Raji (cell line): ENCODE measurements around the gene EEF2K.

Source experiments
- POLR2A ChIP-seq: IDR thresholded peaks from 2 replicates; pipeline ENCODE4 v1.6.1; 2011; ENCODE audit warnings: low read depth, low read length, control low read depth; ENCODE audit not compliant: insufficient read depth

EEF2K gene

DNA sequence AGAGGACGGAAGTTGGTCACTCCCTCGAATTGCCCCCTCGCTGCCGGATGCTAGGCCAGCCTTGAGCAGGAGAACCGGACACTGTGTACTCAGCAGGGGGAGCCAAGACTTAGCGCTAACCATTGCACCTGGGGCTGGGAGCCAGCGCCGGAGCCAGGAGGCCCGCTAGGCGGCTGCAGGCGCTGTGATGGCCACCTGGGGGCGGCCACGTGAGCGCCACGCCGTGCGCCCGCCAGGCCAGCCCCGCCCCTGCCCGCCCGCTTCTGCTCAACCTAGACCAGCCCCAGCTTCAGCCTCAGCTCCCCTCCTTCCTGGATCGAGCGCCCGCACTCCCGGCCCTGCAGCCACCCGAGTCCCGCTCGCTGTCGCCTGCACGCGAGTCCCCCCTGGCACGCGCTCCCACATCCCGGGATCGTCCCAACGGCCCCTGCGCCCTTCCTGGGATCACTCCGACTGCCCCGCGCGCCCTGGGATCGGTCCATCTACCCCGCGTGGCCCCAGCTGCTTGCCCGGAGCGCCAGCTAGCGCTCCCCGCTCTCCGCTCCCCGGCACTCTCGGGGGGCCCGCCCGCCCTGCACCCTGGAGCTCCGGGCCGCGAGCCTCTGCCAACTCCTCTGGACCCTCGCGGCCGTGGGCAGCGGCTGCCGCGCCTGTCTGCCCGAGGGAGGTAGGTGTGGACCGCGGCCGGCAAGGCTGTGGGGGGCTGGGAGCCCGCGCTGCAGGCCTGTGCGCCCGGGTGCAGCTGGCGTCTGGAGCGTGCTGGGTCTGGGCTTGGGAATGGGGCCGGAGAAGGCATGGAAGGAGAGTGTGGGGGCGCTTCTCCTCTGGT, at the start of gene EEF2K:
TSS of gene EEF2K (plus strand) at position 266 of the 829 bp plus-strand sequence. CDS start 19,452 bp downstream, outside the sequence.
- TF ChIP-seq POLR2A, result peak; percentile 84

GRCh38 chr16:22161401-22161800, 44.7 kb upstream of the EEF2K start:
- no peak for TF ChIP-seq POLR2A

DNA sequence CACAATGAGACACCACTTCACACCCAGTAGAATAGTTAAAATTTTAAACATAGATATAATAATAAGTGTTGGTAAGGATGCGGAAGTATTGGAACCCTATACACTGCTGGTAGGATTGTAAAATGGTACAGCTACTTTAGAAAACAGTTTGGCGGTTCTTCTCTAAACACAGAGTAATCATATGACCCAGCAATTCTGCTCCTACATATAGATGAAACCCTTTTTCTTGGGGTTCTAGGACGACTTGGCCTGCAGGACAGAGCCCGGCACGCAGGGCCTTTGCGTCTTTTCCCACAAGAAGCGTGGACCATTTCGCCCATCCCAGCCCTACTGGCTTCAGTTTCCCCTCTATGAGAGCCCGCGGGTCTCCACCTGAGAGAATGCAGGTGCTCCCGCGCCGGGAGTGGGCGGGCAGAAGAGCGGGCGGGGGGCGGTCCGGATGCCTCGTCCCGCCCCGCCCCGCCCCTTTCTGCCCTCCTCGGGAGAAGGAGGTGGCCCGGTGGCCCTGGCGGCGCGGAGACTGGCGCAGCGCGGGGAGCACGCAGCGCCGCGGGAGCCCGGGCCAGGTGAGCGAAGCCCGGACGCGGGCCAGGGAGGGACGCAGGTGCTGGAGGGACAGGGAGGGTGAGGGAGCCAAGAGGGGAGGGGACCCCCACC, 44.0 kb upstream of the EEF2K start, which contains the start of gene SDR42E2:
TSS of gene SDR42E2 (plus strand) at position 508 of the 657 bp plus-strand sequence. CDS start 3,077 bp downstream, outside the sequence.
- no peak for TF ChIP-seq POLR2A

DNA sequence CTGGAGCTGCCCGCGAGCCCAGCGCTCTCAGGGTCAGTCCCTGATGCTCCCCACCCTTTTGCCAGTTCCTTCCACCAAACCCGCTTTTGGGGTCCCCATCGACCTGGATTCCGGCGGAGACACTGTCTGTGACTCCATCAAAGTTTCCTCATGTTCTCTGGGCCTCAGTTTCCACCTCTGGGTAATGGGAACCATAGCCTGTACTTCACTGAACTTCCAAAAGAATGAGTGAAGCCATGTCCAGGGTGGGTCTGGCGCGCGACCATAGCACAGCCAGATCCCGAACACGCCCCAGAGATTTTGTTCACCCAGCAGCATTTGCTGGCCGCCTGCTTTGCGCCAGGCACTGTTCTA, 43.4 kb upstream of the EEF2K start:
- no peak for TF ChIP-seq POLR2A

- TF ChIP-seq POLR2A, result no peak
Measured at GRCh38 chr16:22163806-22164205, 42.3 kb upstream of the EEF2K start.

DNA sequence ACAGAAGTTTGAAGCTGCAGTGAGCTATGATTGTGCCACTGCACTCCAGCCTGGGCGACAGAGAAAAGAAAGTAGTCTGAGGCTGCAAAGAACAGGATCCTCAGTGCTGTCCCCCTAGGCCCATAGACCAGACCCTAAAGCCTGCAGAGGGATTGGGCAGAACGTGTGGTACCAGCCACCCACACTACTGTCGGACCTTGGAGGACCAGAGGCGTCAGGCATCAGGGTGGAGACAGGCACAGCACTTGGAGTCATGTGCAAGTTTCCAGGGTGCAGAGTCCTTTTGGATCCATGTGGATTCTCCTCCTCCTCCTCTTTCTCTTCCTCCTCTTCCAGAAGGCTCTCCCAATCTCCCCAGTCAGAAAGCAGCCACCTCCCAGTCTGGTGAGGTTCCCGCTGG, 41.6 kb upstream of the EEF2K start:
- no peak for TF ChIP-seq POLR2A

- TF ChIP-seq POLR2A, result no peak
Measured at GRCh38 chr16:22165508-22166285, 40.4 kb upstream of the EEF2K start.

DNA sequence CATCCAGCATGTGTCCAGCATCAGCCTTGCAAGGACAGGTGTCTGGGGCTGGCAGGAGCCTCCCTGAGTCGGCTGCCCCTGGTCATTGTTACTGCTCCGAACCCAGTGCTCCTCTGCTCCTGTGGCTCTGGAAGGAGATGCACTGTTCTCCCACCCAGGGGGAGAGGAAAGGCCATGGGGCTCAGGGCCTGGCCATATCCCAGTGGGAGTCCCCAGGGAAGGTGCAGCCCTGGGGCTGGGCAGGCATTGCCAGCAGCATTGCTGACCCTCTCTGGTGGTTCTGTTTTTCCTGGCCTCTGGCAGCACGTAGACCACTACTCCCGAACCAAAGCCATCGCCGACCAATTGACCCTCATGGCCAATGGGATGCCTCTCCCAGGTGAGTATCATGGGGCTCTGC, 34.1 kb upstream of the EEF2K start:
- no peak for TF ChIP-seq POLR2A

DNA sequence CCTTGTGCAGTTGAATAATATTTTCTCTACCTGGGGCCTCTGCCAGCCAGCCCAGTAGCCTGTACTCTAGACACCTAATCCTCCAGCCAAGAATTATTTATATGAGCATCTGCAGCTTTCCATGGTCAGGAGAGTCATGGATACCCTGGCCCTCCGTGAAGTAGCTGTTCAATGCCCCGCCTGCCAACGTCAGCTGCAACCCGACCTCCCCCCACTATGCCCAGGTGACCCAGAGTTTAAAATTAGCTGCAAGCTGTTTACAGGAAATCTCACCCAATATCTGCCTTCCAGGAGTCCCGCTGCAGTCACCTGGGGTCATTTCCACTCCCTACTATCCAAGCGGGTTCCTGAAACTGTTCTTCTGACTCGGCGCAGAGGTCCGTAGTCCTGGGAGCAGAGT, 31.4 kb upstream of the EEF2K start:
- no peak for TF ChIP-seq POLR2A

DNA sequence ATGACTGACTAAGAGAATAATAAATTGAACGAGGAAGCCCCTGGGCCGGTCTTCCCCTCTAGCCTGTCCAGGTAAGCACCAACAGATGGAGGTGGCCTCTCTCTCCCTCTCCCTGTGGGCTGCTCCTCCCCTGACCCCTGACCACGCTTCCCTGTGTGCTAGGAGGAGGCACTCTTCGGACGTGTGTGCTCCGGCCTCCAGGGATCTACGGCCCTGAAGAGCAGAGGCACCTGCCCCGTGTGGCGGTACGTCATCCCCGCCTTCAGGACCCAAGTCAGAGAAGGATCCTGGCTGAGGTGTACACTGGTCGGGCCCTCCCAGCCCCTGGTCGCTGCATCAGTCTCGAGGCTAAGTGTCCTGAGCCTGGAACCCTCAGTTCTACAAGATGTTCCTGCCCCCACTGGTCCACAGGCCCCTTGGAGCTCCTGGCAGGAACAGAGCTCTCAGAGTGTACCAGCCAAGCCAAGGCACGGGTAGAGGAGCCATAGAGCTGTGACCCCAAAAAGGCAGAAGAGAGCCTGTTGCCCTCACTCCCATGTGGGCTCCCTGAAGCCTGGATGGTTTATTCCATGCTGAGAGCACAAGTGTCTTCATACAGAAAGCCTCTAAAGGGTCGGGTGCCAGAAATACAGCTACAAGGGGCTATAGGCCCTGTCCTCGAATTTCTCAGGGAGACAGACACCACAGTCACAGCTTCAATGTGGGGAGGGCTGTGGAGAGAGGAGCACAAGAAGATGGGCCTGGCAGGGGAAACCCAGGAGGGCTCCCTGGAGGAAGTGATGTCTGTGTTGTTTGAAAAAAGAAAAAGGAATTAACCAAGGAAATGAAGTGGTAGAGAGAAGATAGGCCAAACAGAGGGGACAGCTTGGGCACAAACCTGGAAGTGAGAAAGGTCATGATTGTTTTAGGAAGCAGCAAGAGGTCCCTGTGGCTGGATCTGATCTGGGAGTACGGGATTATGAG, 27.8 kb upstream of the EEF2K start:
- no peak for TF ChIP-seq POLR2A

- no peak for TF ChIP-seq POLR2A
Measured at GRCh38 chr16:22181426-22181825, 24.7 kb upstream of the EEF2K start.

DNA sequence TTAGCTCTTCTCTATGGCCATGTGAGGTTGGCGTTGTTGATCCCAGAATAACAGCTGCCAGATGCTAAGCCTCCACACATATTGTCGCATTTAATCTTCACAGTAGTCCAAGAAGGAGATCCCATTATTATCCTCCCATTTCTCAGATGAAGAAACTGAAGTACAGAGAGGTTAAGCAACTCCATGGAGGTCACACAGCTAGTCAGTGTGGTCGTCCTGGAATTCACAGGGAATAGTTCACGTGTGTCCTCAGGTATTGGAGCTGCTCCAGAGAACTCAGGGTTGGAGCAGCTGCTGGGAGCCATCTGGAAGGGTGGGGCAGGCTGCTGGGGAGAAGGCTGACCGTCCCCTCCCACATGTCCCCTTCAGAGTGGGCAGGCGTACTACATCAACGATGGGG, 24.2 kb upstream of the EEF2K start:
- no peak for TF ChIP-seq POLR2A

DNA sequence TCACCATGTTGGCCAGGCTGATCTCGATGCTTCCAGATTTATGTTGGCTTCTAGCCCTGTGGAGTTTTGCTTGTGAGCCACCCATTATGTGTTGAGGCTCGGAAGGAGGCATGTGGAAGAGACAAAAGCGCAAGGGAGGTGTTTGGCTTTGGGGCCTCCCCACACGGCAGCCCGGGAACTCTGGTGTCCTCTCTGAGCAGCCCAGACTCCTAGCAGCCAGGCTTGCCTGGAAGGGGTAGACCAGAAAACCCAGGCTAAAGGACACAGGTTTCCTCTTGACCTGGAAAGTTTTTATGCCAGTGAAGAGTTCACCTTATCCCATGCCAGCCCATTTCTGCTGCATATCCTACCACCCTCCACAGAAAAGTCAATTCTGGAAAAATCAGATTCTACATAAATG, 22.7 kb upstream of the EEF2K start:
- no peak for TF ChIP-seq POLR2A

DNA sequence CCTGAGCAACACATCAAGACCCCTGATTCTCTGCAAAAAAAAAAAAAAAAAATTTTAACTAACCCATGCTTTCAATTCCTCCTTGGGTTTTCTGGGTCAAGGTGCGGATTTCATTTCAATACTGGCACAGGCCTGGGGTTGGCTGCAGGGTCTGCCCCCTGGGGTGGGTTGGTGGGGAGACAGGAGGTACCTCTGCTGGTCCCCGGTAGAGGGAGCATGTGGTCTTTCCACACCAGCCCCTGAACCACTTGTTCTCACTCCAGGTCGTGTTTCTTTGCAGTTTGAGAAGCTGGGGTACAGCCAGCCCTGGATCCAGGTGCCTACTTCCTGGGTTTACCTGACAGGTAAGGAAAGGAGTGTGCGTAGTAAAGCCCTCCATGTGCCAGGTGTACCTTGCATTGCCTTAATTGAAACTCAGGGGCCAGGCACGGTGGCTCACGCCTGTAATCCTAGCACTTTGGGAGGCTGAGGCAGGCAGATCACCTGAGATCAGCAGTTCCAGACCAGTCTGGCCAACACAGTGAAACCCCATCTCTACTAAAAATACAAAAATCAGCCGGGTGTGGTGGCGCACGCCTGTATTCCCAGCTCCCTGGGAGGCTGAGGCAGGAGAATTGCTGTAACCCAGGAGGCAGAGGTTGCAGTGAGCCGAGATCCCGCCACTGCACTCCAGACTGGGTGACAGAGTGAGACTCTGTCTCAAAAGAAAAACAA, 22.0 kb upstream of the EEF2K start:
- no peak for TF ChIP-seq POLR2A
